HG02884 (cell line): ENCODE data around the gene SFMBT2.
"Not testable (repeated sequence)": the region's sequence is repeated elsewhere in the genome, so short reads cannot be mapped to it uniquely, and the experiment has no call there.

Experiments used
- ATAC-seq: cut with Tn5 transposase; IDR thresholded peaks from one replicate; pipeline ENCODE4 v1.9.1; 2021; ENCODE audit warnings: mild to moderate bottlenecking, moderate library complexity; ENCODE audit not compliant: unreplicated experiment

SFMBT2 gene

DNA sequence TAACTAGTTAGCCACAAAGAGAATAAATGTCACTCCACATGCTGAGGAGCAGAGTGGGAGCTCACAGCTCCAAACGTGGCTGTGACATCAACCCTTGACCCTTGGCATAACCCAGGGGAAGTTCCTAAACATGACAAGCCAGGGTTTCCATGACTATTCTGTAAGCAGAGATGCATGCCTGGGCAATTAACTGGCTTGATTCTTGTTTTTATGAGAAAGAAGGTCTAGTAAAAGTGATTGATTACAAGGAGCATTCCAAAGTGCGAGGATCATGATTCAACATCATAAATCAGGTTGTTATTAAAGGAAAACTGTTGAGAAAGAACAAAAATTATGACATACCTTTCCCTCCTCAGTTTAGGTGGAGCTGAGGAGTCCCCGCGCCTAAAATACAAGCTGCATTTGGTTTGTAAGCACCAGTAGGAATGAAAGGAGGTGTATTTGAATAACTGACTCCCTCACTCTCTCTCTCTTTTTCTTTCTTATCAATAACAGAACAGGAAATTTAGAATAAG lies 108.4 kb downstream of the SFMBT2 start:
- no peak for ATAC-seq

DNA sequence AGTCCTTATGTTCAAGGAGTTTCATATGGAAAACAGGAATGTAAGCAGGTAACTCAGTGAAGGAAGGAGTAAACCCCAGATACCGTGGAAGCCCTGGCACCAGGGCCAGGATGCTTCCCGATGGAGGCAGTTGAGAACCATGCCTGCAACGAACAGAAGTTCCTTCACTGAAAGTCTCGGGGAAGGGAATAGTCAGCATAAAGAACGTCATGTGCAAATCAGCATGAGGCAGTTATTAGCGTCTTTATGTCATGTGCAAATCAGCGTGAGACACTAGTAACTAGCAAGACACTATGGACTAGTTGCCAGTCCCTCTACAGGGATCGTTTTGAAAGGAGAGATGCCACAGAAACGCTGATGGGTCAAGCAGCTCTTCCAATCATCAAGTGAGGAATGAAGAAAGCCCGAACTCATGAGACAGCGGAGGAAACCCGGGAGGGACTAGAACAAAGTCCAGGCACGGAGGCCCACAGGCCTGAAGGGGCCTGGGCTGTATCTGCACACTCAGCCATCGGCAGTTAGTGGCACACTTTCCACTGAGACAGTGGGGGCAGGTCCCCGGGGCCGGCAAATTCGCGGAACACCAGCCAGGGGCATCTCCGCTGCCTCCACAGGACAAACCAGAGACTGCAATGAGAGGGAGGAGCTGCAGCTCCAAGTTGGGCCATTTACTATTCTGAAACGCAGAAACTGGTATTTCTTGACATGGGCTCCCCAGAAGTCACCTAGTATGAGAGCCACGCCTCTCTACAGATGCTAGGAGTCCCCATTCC lies 109.6 kb downstream of the SFMBT2 start:
- no peak for ATAC-seq

DNA sequence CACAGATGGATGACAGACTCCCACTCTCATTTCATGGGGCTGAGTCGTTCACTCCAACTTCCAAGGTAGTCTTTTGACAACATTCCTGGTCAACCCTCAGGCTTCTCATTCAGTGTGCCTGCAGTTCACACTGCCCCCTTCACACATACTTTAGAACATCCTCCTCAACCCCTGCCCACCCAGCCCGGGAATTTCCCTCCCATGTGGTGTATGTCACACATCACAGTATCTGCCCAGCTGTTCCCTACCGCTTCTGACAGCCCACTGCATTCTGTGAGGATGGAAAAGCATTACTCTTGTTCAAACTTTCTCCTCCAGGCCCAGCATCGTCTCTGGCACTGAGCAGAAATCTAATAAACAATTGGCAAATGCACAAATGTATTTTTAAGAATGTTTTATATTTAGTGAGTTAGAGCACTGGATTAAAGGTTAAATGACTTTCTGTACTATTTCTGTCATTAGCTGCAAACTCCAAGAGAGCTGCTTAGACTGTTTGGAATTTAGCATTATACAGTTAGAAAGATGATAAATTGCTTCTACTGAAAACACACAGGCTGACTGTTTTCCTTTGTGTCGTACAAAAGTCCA lies 110.4 kb downstream of the SFMBT2 start:
- ATAC-seq, result no peak

DNA sequence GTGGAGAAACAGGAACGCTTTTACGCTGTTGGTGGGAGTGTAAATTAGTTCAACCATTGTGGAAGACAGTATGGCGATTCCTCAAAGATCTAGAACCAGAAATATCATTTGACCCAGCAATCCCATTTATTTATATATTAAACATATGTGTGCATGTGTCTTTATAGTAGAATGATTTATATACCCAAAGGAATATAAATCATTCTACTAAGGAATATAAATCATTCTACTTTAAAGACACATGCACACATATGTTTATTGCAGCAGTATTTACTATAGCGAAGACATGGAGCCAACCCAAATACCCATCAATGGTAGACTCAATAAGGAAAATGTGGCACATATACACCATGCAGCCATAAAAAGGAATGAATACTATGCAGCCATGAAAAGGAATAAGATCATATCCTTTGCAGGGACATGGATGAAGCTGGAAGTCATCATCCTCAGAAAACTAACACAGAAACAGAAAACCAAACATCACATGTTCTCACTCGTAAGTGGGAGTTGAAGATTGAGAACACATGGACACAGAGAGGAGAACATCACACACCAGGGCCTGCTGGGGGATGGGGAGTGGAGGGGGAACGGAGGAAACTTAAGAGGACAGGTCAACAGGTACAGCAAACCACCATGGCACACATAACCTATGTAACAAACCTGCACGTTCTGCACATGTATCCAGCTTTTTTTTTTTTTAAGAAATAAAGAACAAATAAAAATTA lies 111.1 kb downstream of the SFMBT2 start:
- ATAC-seq, result not testable (repeated sequence)

DNA sequence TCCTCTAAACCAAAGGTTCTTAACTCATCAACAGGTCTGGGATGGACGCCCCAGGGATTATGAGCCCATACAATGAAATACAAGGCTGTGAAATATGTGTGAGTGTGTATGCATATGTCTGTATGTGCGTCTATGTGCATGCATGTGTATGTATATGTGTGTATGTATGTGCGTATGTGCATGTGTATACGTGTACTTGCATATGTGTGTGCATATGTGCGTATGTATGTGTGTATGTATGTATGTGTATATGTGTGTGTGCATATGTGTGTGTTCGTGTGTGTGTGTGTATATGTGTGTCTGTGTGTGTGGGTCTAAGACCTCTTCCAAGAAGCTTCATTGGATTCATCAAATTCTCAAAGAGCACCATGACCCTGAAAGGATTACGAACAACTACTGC lies 112.3 kb downstream of the SFMBT2 start:
- no peak for ATAC-seq

DNA sequence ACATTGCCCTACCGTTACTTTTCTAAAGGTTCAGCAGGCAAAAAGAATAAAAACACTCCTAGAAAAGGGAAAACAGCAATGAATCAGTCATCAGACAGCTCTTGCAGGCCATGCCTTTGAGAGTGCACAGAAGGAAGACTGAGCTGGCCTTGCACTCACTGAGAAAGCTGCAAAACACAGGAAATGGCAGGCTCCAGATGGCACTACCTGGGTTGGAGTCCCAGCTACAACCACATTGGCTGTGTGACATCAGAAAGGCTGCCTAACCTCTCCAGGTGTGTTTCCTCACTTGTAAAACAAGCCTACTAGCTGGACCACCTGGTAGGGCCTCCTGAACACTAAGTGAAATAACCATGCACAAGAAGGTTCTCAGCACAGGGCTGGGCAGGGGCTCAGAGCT lies 113.7 kb downstream of the SFMBT2 start:
- no peak for ATAC-seq

DNA sequence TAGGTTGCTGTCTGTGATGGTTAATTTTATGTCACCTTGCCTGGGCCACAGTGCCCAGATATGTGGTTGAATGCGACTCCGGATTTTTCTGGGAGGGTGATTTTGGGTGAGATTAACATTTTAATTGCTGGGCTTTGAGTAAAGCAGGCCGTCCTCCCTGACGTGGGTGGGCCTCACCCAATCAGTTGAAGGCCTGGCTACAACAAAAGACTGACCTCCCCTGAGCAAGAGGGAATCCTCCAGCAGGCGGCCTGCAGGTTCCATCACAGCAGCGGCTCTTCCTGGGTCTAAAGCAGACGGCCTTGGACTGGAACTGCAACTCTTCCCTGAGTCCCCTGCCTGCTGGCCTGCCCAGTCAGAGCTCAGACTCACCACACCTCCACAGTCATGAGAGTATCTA lies 114.2 kb downstream of the SFMBT2 start:
- no peak for ATAC-seq

DNA sequence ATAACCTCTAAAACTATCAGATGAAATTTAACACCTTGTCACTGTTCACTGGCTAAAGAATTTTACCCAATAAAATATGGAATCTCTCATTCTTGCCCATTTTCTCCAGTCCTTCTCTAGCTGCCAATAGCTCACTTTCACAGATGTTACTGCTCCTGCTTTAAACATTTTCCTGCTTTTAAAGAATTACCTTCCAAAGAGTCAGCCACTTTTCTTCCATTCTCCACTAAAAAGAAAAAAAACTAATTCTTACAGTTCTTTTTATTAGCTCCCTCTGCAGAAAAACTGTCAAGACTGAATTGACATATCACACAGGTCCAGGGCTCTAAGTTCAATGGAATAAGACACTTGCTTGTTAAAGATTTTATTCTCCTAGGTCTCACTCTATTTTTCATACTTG lies 114.8 kb downstream of the SFMBT2 start:
- no peak for ATAC-seq

DNA sequence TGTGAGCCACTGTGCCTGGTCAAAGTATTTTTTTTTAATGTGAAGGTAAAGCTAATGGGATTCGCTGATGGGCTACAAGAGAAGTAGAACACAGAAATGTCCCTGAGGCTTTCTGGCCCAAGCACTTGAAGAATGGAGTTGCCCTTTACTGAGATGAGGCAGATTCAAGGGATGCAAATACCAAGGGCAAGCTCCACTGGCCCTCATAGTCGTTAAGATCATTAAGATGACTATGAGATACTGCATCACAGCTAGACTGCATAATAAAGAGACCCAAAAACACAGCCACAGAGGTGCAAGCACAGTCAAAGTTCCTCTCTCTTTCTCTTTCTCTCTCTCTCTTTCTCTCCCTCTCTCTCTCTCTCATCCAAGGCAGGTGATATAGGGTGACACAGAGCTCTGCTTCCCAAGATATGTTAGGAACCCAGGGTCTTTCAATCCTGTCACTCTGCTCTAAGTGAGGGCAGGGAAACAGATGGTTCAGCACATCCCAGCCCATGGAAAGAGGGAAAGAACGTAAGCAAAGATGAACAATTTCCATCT lies 117.4 kb downstream of the SFMBT2 start:
- ATAC-seq, result no peak

DNA sequence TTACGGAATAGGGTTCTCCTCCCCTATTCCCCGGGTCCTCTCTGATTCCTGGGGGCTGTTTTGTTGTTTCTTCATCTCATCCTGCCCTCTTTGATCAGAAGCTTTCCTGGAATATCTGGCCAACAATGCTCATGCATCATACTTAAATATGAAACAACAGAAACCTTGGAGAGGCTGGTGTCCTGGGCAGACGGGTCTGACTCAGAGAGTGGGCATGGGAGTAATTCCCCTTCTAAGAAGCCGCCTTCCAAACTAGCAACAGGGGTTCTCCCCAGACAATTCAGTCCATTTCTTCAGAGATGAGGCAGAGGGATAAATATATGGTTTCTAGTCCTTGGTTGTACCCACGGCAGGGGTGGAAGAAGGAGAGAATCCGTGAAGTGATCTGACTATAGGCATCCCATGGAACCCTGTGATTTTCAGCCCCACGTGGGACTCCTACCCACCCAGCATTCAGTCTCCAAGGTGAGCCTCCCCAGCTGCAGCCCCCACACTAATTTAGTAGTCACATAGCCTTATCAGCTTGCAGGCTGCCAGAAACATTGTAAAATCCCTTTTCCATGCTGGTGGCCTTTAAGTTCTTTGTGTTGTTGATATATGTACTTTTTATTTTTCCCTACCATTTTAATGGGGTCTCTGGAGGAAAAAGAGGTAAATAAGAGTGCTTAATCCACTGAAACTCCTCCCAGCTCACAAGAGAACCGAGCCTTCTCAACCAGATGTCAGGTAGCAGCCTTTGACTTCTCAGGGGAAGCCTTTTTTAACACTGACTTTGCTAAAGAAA lies 119.2 kb downstream of the SFMBT2 start:
- no peak for ATAC-seq

DNA sequence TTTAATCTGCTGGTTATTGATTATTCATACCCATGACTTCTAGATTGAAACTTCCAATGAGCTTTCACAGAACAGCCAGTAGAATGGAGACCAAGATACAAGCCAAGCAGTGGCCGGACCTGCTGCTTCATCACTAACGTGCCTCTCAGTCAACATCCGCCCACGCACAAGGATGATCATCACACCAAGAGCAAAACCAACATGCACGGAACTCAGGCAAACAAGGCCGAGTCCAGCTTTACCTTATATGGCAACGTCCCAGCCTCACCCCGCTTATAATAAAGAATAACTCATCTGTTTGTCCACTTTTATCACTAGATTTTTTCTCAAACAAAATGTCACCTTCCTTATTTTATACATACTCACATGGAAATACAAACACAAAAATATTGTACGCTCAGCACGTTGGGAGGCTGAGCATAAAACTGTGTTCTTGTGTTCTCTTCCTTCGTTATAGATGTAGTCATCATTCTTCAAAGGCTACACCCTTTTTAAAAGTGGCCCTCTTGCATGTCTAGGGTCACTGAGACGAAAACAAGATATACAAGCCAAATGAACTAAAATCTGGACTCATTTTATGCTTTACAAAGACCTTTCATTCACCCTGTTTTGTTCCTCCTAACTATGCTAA lies 122.7 kb downstream of the SFMBT2 start:
- no peak for ATAC-seq

DNA sequence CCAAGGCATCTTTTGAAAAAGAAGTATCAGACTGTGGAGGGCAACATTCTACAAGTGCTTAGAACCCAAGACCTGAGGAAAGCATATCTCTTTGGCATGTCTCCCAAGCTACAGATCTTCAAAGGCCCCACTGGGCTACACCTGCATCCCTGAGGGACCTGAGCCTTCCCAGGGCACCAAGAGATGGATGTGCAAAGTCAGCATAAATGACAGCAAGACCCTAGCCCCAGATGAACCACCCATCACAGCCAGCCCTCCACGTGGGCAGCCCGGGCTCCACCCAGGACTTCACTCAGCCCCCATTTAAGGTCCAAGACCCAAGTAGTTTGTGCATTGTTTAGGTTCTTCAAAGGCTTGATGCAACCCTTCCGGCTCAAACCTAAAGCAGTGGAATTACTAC lies 123.5 kb downstream of the SFMBT2 start:
- no peak for ATAC-seq

DNA sequence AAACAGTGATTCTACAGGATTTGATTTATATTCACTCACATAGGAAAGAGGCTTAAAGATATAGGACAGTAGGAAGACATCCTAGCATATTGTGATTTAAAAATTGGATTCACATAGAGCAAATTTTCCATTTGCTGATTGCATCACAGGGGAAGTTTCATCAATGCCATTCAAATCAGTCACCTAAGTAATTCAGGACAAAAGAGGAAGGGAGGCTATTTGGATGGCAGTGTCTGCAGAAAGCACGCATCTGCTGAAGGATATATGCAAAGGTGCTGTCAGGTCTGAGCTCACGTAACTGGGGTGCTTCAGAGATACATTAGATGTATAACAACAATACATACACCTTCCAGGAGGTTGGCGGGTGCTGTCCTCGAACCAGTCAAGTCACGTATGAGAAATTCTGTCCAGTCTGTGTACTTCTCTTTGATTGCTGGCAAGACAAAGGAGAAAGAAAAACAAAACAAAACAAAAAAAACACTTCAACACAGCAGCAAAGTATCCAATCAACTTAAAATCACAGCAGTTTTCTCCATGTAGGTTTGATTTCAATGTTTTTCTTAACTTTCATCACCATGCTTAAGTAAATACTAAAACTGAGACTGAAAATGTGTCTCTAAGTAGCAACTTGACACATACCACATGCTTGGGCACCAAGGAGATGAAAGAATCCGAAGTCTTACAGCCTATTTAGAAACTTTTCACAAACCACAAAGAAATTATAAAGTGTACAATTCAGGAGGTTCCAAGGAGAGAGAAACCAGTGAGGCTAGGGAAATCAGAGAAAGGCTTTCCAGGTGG lies 125.1 kb downstream of the SFMBT2 start:
- no peak for ATAC-seq

DNA sequence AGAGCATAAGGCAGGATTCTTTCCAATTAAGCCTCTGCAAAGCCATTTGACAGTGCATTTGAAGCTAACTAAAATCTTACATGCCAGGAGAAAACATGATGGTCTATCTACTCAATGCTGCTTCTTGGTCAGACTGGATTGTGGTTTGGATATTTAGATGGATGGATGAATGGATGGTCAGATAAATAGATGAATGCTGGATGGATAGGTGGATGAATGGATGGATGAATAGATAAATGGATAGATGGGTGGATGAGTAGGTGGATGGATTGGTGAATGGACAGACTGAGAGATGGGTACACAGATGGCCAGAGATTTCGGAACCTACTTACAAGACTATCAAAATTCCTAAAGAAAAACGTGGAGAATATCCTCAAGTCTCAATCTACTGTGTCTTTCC lies 127.6 kb downstream of the SFMBT2 start:
- no peak for ATAC-seq

DNA sequence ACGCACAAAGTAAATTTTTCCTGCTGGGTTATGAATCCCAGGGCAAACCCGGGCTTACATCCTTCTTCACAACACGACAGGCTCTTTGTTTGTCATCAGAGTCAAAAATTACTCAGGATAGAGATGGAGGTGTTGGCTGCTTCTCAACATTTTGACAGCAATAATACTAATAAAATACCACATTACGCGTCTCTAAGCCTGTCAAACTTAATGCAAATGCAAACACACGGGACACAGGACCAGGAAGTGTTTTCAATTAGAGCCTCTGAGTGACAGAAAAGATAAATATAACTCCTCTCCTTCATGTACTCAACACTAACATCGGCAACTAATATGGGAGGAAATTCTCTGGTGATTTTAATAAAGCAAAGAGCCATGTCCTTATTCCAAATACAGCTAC lies 128.4 kb downstream of the SFMBT2 start:
- no peak for ATAC-seq

DNA sequence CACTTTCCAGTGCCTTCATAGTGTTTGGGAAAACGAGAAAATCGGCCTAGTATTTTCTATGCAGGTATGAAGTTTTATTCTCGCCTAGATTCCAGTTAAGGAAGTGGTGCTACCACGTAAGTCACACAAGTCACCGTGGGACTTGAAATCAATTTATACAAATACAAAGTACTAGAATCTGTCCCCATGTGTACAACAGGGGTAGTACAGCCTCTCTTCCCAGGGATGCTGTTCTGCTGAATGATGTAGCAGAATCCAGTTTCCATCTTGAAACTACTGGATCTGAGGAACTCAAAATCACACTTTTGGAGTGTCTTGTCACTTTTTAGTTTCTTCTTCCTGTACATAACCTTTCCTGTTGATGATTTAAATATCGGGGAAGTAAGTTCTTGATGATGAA lies 129.4 kb downstream of the SFMBT2 start:
- no peak for ATAC-seq

DNA sequence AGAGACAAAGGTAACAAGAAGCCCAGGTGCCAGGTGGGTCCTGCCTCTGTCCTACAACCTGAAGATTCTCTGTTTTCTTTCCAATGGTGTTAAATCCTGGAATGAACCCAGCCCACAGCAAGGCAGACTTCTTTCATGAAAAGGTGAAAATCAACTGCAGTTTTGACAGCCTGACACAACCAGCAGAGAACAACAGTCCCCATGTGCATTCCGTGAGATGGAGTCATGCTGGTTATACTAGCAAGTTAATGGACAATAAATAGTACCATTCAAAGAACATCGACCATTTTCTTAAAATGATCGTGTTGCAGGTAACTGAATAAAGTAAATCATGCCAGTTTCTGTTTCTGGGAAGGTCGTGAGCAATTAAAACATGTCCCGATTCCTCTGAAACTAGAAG lies 131.5 kb downstream of the SFMBT2 start:
- ATAC-seq, result no peak

DNA sequence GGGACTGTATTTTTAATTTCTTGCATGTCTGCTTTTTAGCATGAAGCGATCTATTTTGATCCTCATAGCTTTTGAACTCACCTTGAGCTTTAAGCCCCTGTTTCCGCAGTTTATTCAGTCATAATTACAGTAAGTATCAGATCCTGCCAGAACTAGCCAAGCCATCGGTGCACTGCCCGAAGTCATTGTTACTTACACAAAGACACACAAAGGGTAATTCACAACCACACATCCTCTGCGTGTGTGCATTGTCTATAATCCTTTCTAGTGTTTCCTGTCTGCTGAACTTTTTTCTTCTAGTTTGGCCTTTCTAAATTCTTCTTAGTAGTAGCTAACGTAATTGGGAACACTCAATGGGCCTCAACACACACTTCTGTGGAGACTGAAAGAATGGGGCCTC lies 133.0 kb downstream of the SFMBT2 start:
- ATAC-seq, result no peak

DNA sequence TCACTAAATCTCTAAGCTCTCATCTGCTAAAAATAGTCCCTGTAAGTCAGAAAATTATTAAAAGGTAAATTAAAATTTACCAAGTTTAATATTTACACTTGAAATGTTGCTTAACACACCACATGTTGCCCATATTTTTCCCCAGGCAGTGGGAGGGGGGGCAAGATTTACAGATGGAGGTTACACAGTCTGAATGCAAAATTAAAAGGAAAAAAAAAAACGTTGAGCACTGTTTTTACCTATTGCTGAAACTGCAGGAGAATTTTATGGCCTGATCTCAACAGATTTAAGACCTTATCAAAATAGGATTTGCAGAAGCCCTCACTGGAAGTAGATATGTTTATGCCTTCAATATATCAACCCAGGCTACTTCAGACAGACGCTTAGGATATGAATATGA lies 133.4 kb downstream of the SFMBT2 start:
- no peak for ATAC-seq
